K562 (cell line): ENCODE results near the gene ZNF782. TPM values are rescaled to one million over a fixed set of nuclear protein-coding genes. Genes with fewer than 3 reads are reported as not detected.
A peak's percentile ranks its signal among the peaks of the same experiment; 100 is the strongest.

ENCODE experiments used
- EWSR1 ChIP-seq: fragments of 450-650 bp; IDR thresholded peaks from 2 replicates; pipeline ENCODE4 v1.6.1; 2018; ENCODE audit warnings: borderline replicate concordance, mild to moderate bottlenecking, low read depth, moderate library complexity; ENCODE audit not compliant: partially characterized antibody
- KDM4B ChIP-seq, 2 experiments: fragments of 450-650 bp in 1 of 2; sonication (generic) in 1 of 2; IDR thresholded peaks; 2 replicates each; pipeline ENCODE4 v1.6.1; 2016 to 2017; ENCODE audit warnings: borderline replicate concordance in 2 of 2, antibody characterized with exemption in 1 of 2, low read depth in 1 of 2, mild to moderate bottlenecking in 1 of 2
- KLF6 ChIP-seq: fragments of 250-450 bp; sonication (Bioruptor Pico); IDR thresholded peaks from 2 replicates; pipeline ENCODE4 v1.4.0; 2020; ENCODE audit warnings: mild to moderate bottlenecking, moderate library complexity, borderline replicate concordance
- MBD2 ChIP-seq: sonication (generic); IDR thresholded peaks from 2 replicates; pipeline ENCODE4 v1.6.1; 2016; ENCODE audit warnings: low read depth, borderline replicate concordance
- POLR2B ChIP-seq: fragments of 450-650 bp; IDR thresholded peaks from 2 replicates; pipeline ENCODE4 v1.6.1; 2018; ENCODE audit warnings: low read depth; ENCODE audit not compliant: partially characterized antibody
- SIN3B ChIP-seq: fragments of 450-650 bp; IDR thresholded peaks from 2 replicates; pipeline ENCODE4 v1.6.1; 2017; ENCODE audit warnings: low read depth, mild to moderate bottlenecking, moderate library complexity
- SNAPC5 ChIP-seq: fragments of 250-450 bp; sonication (Bioruptor Pico); IDR thresholded peaks from 2 replicates; pipeline ENCODE4 v1.8.0; 2021; ENCODE audit warnings: moderate library complexity, mild to moderate bottlenecking, inconsistent platforms
- TCF7L2 ChIP-seq: fragments of 150-350 bp; IDR thresholded peaks from 2 replicates; pipeline ENCODE4 v1.6.1; 2016; ENCODE audit warnings: low read depth, mild to moderate bottlenecking, low read length, moderate library complexity
- TGIF2 ChIP-seq: sonication (generic); formaldehyde crosslinking; IDR thresholded peaks from 2 replicates; pipeline ENCODE4 v1.8.1; 2022; ENCODE audit warnings: mild to moderate bottlenecking, missing genetic modification reagents, moderate library complexity
- TRIM24 ChIP-seq, 2 experiments: fragments of 450-650 bp; IDR thresholded peaks; 2 replicates each; pipeline ENCODE4 v1.6.1; 2016
- ZC3H8 ChIP-seq: fragments of 450-650 bp; IDR thresholded peaks from 2 replicates; pipeline ENCODE4 v1.6.1; 2017
- ZNF197 ChIP-seq: fragments of 200-800 bp; sonication (Bioruptor generic); IDR thresholded peaks from 2 replicates; pipeline ENCODE4 v1.6.1; 2016; ENCODE audit warnings: low read depth, missing genetic modification characterization, missing compliant biosample characterization
- ZNF740 ChIP-seq, 3 experiments: fragments of 200-800 bp in 1 of 3; sonication (Bioruptor generic) in 1 of 3; sonication (generic) in 1 of 3; formaldehyde crosslinking in 1 of 3; IDR thresholded peaks; 2 replicates each; pipeline versions ENCODE4 v1.6.1 to v1.8.0; 2016 to 2022; ENCODE audit warnings: mild to moderate bottlenecking in 2 of 3, missing compliant biosample characterization in 2 of 3, missing genetic modification characterization in 2 of 3, missing genetic modification reagents in 1 of 3
- polyA plus RNA-seq, 8 experiments: library from polyadenylated mRNA; depleted of rRNA in 4 of 8; stranded (reverse) in 5 of 8; unstranded in 3 of 8; fragments of >200 nt; fragmentation: Nextera tagmentation in 2 of 8; fragmentation: Illumina TruSeq in 1 of 8; extraction: Ambion mirVana in 2 of 8; extraction: Trizol in 1 of 8; gene quantifications; 2 replicates each; pipeline versions ENCODE4 v1.2.1 to v1.2.3, GENCODE V29; 2011 to 2014; ENCODE audit warnings: inconsistent platforms in 1 of 8, missing spikeins in 1 of 8
- total RNA-seq, 7 experiments: library from RNA; depleted of rRNA in 6 of 7; stranded (reverse); fragments of >200 nt in 6 of 7; fragmentation: Illumina TruSeq in 2 of 7; extraction: Trizol in 2 of 7; gene quantifications; 2 replicates each; pipeline versions ENCODE4 v1.2.1 to v1.2.3, GENCODE V29; 2011 to 2021; ENCODE audit warnings: low replicate concordance in 1 of 7
- TF ChIP-seq, protein P1 (sequence below): fragments of 250-450 bp; sonication (Bioruptor Pico); IDR thresholded peaks from 2 replicates; pipeline ENCODE4 v1.8.0; 2022; ENCODE audit warnings: inconsistent platforms, mild to moderate bottlenecking, moderate library complexity, borderline replicate concordance
- TF ChIP-seq, protein P2 (sequence below): fragments of 250-450 bp; sonication (Bioruptor Pico); IDR thresholded peaks from 2 replicates; pipeline ENCODE4 v1.5.0; 2021; ENCODE audit warnings: mild to moderate bottlenecking, moderate library complexity
- TF ChIP-seq, protein P3 (sequence below): fragments of 250-450 bp; sonication (Bioruptor Pico); IDR thresholded peaks from 2 replicates; pipeline ENCODE4 v1.9.0; 2021; ENCODE audit warnings: mild to moderate bottlenecking
- TF ChIP-seq, protein P4 (sequence below): fragments of 450-650 bp; formaldehyde crosslinking; IDR thresholded peaks from 2 replicates; pipeline ENCODE4 v1.4.0; 2020; ENCODE audit warnings: mild to moderate bottlenecking

The ZNF782 gene
- total and polyA plus RNA-seq, 9 of the 15 experiments (the other 6 are each of a cell fraction or from before 2014, with no cell fraction given) = 0.38 to 8.8 (median 4.5) TPM

DNA sequence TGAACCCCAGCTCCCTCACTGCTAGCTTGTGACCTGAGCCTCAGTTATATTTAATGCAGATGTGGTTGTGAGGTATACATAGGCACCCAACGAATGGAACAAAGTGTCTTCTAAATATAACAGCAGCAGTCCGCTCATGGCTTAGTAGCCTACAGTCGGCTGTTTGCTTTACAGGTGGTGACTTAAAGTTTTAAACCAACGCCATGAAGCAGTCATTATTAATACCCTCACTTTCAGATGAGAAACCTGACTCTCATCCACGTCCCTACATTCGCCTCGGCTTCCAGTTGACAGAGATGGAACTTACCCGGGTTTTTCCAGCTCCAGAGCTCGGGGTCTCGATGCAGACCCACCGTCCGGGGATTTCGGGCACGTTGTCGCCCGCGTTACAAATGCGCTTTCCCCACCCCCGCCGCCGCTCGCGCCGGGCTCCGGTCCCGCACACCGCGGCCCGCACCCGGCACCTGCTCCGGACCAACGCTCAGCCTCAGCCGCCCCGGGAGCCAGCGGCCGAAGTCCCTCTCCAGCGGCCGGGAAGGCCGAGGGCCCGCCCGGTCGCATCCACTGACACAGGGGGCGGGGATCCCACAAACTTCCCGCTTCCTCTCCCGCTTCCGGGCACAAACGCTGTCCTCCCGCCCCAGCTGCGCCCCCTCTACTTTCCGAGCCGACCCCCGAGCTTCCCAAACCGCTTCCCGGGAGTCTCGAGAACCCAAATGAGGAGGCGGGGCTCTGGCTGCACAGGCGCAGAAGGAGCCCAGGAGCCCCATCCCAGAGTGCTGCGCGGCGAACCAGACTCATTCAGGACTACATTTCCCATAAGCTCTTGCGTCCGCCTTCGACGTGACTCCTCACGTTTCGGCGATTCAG is at the start of gene ZNF782 (continued):
- TF ChIP-seq, protein P1, sequence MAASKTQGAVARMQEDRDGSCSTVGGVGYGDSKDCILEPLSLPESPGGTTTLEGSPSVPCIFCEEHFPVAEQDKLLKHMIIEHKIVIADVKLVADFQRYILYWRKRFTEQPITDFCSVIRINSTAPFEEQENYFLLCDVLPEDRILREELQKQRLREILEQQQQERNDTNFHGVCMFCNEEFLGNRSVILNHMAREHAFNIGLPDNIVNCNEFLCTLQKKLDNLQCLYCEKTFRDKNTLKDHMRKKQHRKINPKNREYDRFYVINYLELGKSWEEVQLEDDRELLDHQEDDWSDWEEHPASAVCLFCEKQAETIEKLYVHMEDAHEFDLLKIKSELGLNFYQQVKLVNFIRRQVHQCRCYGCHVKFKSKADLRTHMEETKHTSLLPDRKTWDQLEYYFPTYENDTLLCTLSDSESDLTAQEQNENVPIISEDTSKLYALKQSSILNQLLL (CRISPR knock-in tag) = no peak
- TF ChIP-seq MBD2 (no peak), SIN3B (no peak), KLF6 (no peak), SNAPC5 (no peak), ZC3H8 (no peak), TRIM24 (IDR thresholded peaks at IDR 0.05) (0 out of 4 replicates have a peak, but pooled peaks of 1 of the 2 experiments have one; percentile 49), ZNF740 (CRISPR knock-in tag; IDR thresholded peaks at IDR 0.05) (no peak), ZNF740 (tag; IDR thresholded peaks at IDR 0.05) (no peak), POLR2B (no peak), TCF7L2 (0 out of 2 replicates have a peak, but pooled peaks have one; percentile 11), ZNF197 (CRISPR knock-in tag) (no peak), KDM4B (IDR thresholded peaks at IDR 0.05; ENCODE audit: borderline replicate concordance in 2 of 2, low read depth in 1 of 2) (no peak), TGIF2 (no peak), EWSR1 (no peak)
- TF ChIP-seq, protein P2, sequence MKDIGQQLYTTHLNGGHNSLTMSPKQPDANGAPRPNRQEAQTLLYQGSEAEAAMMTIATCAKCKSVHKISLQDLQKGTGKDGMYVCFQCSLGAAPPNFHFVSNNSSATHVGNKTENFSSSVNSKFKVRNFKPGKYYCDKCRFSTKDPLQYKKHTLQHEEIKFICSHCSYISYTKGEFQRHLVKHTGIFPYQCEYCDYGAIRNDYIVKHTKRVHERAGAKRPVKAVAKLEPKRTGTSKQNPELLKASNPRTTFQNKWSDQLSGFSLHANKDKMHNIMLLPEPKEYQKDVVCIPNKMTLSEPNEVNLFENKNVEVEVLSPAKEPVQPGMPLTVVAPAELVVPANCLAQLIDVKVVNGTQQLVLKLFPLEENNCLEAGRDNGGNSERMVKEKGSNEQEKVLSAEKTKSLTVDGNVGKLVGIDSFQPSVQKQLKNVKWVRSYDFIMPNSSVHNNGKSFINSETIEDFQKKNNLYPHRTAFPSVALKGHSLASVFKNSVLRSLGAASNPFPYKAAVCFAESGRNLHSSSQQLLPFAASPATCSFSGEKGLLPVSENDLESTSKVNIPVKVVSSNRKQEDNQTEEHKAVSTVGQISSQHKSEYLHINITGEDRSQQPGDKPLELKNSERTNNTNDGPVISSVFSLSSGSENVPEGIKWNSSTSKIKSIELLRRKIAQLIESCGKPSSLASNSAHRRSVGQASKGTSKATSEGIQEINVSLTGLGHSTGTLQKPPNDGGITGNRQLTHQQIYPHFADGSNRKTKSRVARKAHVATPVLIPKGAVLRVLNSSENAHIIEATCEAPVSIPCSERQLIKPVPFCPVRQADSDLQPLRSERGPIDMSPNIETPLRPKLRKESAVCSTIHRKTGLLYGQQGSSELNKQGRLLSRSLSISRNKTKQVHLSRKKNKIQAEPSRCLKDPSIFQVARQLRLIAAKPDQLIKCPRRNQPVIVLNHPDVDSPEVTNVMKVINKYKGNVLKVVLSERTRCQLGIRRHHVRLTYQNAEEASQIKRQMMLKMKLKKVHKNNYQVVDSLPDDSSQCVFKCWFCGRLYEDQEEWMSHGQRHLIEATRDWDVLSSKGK (CRISPR knock-in tag) = no peak
- TF ChIP-seq, protein P3, sequence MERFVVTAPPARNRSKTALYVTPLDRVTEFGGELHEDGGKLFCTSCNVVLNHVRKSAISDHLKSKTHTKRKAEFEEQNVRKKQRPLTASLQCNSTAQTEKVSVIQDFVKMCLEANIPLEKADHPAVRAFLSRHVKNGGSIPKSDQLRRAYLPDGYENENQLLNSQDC (CRISPR knock-in tag) = no peak
- TF ChIP-seq, protein P4, sequence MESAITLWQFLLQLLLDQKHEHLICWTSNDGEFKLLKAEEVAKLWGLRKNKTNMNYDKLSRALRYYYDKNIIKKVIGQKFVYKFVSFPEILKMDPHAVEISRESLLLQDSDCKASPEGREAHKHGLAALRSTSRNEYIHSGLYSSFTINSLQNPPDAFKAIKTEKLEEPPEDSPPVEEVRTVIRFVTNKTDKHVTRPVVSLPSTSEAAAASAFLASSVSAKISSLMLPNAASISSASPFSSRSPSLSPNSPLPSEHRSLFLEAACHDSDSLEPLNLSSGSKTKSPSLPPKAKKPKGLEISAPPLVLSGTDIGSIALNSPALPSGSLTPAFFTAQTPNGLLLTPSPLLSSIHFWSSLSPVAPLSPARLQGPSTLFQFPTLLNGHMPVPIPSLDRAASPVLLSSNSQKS = no peak
